Stomach (tissue), 4 donors: Measurements from ENCODE around the gene TEAD4.

Experiments
- EP300 ChIP-seq: sonication (generic); formaldehyde crosslinking; IDR thresholded peaks from one replicate; pipeline ENCODE4 v1.6.1; 2017; ENCODE audit warnings: antibody characterized with exemption
- POLR2A ChIP-seq, 4 donors: fragments of 450-650 bp; IDR thresholded peaks; one replicate each; pipeline ENCODE4 v1.6.1; 2016; ENCODE audit warnings: antibody characterized with exemption in 4 of 4, control low read depth in 2 of 4, mild to moderate bottlenecking in 1 of 4, moderate library complexity in 1 of 4
- TF ChIP-seq, protein P1 (sequence below), 7 experiments: fragments of 450-650 bp in 4 of 7; fragments of 200-600 bp in 3 of 7; sonication (generic) in 3 of 7; IDR thresholded peaks; one replicate each; pipeline ENCODE4 v1.5.1; 2016 to 2019; ENCODE audit warnings: antibody characterized with exemption in 7 of 7, control low read depth in 2 of 7, mild to moderate bottlenecking in 1 of 7

DNA sequence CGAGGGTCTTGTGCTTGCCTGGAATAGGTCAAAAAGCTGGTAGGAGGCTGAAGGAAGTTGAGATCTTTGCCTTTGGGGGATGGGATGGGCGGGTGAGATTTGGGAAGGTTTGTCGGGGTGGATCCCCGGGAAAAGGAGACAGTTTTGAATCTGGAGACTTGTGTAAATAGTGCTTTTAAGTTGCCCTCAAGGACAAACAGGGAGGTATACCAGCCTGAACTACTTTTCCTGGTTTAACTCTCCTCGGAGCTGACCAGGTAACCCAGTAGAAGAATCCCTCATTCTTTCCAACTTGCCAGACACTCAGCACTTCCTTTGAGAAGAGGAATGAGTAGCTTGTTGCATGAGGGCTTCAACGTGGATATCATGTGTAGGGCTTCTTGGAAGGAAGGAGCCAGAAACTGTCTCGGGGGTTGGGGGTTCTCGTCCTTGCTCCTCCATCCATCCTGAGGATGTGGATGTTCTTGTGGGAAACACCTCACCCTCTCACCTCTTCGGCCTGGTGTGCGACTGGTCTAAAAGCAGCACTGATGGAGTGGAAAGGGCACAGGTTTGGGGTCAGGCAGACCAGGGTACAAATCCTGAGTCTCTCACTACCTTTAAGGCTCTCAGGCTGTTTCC lies 1.9 kb downstream of the TEAD4 start:
- TF ChIP-seq, protein P1, sequence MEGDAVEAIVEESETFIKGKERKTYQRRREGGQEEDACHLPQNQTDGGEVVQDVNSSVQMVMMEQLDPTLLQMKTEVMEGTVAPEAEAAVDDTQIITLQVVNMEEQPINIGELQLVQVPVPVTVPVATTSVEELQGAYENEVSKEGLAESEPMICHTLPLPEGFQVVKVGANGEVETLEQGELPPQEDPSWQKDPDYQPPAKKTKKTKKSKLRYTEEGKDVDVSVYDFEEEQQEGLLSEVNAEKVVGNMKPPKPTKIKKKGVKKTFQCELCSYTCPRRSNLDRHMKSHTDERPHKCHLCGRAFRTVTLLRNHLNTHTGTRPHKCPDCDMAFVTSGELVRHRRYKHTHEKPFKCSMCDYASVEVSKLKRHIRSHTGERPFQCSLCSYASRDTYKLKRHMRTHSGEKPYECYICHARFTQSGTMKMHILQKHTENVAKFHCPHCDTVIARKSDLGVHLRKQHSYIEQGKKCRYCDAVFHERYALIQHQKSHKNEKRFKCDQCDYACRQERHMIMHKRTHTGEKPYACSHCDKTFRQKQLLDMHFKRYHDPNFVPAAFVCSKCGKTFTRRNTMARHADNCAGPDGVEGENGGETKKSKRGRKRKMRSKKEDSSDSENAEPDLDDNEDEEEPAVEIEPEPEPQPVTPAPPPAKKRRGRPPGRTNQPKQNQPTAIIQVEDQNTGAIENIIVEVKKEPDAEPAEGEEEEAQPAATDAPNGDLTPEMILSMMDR (IDR thresholded peaks at IDR 0.05), result no peak
- TF ChIP-seq EP300 (no peak), POLR2A (IDR thresholded peaks at IDR 0.05) (no peak)
